HG02798 (cell line): ENCODE data around the gene POU6F1.
"Not testable (repeated sequence)": the region's sequence is repeated elsewhere in the genome, so short reads cannot be mapped to it uniquely, and the experiment has no call there.

Experiments used
- ATAC-seq: cut with Tn5 transposase; IDR thresholded peaks from one replicate; pipeline ENCODE4 v1.9.1; 2021; ENCODE audit warnings: mild to moderate bottlenecking; ENCODE audit not compliant: unreplicated experiment, poor library complexity

The POU6F1 gene

GRCh38 chr12:51232642-51233041 lies 14.8 kb upstream of the POU6F1 start:
- ATAC-seq: no peak

- no peak for ATAC-seq
These were observed 11.4 kb upstream of the POU6F1 start for GRCh38 chr12:51229116-51229809.

DNA sequence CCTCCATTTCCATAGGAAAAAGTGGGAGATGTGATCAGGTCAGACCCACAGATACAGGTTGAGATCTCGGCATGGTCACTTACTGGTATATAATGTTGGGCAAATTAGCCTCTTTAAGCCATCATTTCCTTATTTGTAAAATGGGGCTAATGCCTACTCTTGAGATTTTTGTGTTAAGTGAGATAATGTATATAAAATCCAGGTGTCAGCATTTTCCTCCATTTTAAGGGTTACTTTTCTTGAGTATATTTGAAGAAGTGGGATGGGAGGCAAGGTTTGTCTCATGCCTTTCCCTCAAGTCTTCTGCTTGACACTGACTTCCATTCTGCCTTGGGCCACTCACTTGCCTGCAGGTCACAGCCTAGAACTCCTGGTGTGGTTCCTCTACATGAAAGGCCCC lies 10.1 kb upstream of the POU6F1 start:
- ATAC-seq: no peak

DNA sequence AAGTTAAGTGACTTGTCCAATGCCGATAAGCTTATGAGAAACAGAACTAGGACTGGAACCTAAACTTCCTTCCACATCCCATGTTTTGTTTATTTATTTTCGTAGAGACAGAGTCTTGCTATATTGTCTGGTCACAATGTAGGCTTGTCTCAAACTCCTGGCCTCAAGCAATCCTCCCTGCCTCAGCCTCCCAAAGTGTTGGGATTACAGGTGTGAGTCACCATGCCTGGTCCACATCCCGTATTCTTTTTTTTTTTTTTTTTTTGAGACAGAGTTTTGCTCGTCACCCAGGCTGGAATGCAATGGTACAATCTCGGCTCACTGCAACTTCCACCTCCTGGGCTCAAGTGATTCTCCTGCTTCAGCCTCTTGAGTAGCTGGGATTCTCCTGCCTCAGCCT lies 9.2 kb upstream of the POU6F1 start:
- ATAC-seq: not testable (repeated sequence)

GRCh38 chr12:51225771-51226170 lies 7.9 kb upstream of the POU6F1 start:
- no peak for ATAC-seq

GRCh38 chr12:51225234-51225633 lies 7.4 kb upstream of the POU6F1 start:
- ATAC-seq: no peak

GRCh38 chr12:51224625-51225024 lies 6.8 kb upstream of the POU6F1 start:
- no peak for ATAC-seq

DNA sequence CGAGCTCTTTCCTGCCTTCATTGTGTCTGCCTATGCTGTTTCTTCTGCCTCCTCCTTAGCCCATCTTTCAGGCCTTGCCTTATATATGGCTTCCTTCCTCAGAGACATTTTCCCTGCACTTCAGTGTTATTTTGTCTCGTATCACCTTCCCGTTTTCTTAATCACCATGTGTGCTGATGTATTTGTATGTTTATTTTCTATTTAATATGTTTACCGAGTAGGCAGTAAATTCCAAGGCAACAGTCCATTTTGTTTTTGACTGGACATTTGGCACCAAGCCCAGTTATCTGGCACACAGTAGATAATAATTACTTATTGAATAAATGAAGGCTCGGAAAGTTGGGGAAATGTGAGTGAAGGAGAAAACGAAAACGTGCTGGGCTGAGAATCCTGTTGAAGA lies 4.6 kb upstream of the POU6F1 start:
- ATAC-seq: no peak

GRCh38 chr12:51219857-51220256 lies 2.0 kb upstream of the POU6F1 start:
- ATAC-seq: not testable (repeated sequence)

GRCh38 chr12:51219322-51219721 lies 1.5 kb upstream of the POU6F1 start:
- ATAC-seq: no peak

GRCh38 chr12:51218607-51219161 lies 822 bp upstream of the POU6F1 start:
- no peak for ATAC-seq

DNA sequence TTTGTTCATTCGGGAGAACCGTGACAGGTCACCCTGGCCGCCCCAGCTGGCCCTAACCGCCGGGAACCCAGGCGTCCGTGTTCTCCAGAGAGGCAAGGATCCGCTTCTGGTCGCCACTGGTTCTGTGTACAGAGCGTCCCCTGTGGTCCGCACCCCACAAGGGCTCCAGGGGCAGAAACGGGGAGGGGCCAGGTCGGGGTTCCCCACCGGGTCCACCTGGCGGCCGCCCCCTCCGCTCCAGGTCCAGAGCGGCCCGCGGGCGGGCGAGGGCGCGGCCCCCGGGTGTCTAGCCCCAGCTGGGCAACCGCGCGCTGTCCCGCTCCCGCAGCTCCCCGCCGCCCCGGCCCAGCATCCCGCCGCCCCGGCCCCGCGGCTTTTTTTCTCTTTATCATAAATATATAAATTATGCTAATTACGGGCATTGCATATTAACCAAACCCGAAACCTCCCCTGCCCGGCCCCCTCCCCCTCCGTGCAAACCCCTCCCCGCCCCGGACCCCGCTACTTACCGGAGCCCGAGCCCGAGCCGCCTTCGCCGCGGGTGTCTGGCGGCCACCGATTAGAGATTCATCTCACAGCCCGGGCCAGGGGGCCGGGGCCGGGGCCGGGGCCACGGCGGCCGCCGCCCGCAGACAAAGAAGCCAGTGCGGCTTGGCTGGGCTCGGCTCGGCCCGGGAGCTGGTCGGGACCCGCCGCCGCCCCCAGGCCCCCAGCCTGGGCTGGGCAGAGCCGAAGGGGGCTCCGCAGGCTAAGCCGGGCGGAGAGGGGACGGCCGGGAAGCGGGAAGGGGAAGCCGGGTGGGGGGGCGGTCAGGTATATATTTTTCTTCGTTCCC lies 512 bp downstream of the POU6F1 start:
- ATAC-seq: peak; percentile 51

DNA sequence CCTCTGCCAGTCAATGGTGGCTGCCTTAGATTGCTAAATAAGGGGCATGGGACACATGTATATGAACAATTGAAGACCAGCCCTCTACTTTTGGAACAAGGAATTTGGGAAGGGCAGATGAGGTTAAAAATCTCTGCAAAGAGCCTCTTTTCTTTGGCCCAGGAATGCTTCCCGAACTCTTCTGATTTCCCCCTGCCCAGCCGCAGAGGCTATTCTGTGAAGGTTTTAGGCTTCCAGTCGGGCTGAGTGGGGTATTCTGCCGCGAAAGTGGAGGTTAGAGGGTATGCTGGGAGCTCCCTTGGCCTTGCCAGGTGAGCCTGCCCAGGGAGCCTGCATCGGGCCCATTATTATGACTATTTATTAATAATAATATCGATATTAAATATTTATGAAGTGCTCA lies 1.2 kb downstream of the POU6F1 start:
- no peak for ATAC-seq

- no peak for ATAC-seq
These were observed 3.0 kb downstream of the POU6F1 start for GRCh38 chr12:51214895-51215294.

DNA sequence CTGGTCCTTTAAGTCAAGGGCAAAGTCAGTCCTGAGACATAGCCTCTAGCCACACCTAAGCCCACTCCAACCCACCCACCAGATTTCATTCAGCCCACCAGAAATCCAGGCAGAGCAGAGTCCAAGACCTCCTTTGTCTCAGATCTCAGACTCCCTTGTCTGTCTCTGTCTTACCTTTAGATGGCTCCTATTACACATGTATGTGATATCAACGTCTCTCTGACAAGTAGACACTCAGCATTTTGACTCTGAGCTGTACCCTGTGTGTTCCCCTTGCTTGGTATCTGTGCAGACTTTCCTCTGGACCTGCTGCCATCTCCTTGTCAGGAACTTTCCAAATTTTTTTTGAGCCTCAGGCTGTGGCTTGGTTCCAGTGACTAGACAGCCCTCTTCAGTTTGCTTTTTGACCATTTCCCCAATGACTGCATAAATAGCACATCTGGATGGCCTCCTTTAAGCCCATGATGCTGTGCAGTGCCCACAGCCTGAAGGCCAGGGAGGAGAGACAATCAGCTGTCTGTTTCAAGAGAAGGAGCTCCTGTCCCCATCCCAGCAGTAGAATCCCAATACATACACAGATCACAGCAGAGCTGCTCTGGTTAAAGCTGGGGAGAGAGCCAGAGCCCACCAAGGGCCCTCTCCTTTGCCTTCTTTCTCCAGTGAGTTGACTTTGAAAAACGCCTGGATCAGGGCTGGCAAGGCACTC lies 7.0 kb downstream of the POU6F1 start:
- no peak for ATAC-seq

GRCh38 chr12:51209259-51209658 lies 8.6 kb downstream of the POU6F1 start:
- ATAC-seq: no peak

DNA sequence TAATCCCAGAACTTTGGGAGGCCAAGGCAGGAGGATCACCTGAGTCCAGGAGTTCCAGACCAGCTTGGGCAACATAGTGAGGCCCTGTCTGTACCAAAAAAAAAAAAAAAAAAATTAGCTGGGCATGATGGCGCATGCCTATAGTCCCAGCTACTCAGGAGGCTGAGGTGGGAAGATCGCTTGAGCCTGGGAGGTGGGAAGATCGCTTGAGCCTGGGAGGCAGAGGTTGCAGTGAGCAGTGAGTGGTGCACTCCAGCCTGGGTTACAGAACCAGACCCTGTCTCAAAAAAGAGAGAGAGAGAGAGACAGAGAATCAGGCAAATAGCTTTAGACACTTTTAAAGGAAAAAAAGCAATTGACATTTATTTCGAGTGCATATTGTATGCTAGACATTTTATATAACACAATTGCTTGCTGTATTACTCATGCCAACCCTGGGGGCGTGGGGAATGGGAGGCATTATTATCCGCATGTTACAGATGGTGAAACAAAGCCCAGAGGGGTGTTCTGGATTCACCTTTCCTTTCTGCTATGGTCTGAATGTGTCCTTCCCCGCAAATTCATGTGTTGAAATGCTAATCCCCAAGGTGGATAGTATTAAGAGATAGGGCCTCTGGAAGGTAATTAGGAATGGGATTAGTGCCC lies 9.7 kb downstream of the POU6F1 start:
- ATAC-seq: no peak

- no peak for ATAC-seq
These were observed 12.5 kb downstream of the POU6F1 start for GRCh38 chr12:51205350-51205749.

- no peak for ATAC-seq
These were observed 15.1 kb downstream of the POU6F1 start for GRCh38 chr12:51202718-51203117.

- no peak for ATAC-seq
These were observed 17.1 kb downstream of the POU6F1 start for GRCh38 chr12:51200806-51201205.
